Osteoblast (primary cell): Measurements from ENCODE around the gene MTFP1. TPM values are rescaled to one million over a fixed set of nuclear protein-coding genes. Genes with fewer than 3 reads are reported as not detected.
"Not testable (repeated sequence)": the region's sequence is repeated elsewhere in the genome, so short reads cannot be mapped to it uniquely, and the experiment has no call there.

ENCODE experiments used
- DNase-seq: peaks from one replicate; pipeline ENCODE4 v3.0.0; 2011; ENCODE audit warnings: low spot score, mixed read lengths; ENCODE audit not compliant: insufficient read length; ENCODE audit errors: missing footprints
- H2AFZ ChIP-seq: 2 replicates; pipeline ENCODE4 v1.6.0; 2011; ENCODE audit warnings: mild to moderate bottlenecking, low read length
- H3K27ac ChIP-seq: 2 replicates; pipeline ENCODE4 v1.5.1; 2011; ENCODE audit warnings: mild to moderate bottlenecking, low read depth, low read length, moderate library complexity
- H3K27me3 ChIP-seq: 2 replicates; pipeline ENCODE4 v1.6.0; 2012; ENCODE audit warnings: mild to moderate bottlenecking, control low read depth, inconsistent platforms, low read length, moderate library complexity; ENCODE audit not compliant: insufficient read depth
- H3K36me3 ChIP-seq: 2 replicates; pipeline ENCODE4 v1.5.1; 2011; ENCODE audit warnings: mild to moderate bottlenecking, low read length, control low read depth, moderate library complexity; ENCODE audit not compliant: insufficient read depth
- H3K4me1 ChIP-seq: 2 replicates; pipeline ENCODE4 v1.5.1; 2011; ENCODE audit warnings: mild to moderate bottlenecking, low read length, control low read depth, moderate library complexity; ENCODE audit not compliant: insufficient read depth
- H3K4me2 ChIP-seq: 2 replicates; pipeline ENCODE4 v1.6.0; 2011; ENCODE audit warnings: mild to moderate bottlenecking, low read length; ENCODE audit not compliant: insufficient read depth
- H3K4me3 ChIP-seq: fragments of 200-600 bp; sonication (generic); 3 replicates; pipeline ENCODE4 v1.5.1; 2012; ENCODE audit warnings: mild to moderate bottlenecking, low read length, inconsistent platforms; ENCODE audit not compliant: insufficient read depth
- H3K79me2 ChIP-seq: 2 replicates; pipeline ENCODE4 v1.6.0; 2012; ENCODE audit warnings: mild to moderate bottlenecking, low read length, control low read depth, inconsistent platforms; ENCODE audit not compliant: insufficient read depth
- H3K9me3 ChIP-seq: 2 replicates; pipeline ENCODE4 v1.5.1; 2011; ENCODE audit warnings: low read depth, low read length, control low read depth
- H4K20me1 ChIP-seq: 2 replicates; pipeline ENCODE4 v1.6.0; 2012; ENCODE audit warnings: mild to moderate bottlenecking, low read length, control low read depth; ENCODE audit not compliant: insufficient read depth
- CTCF ChIP-seq: IDR thresholded peaks from 2 replicates; pipeline ENCODE4 v1.5.1; 2011; ENCODE audit warnings: mild to moderate bottlenecking, low read depth, low read length, moderate library complexity; ENCODE audit errors: extremely low read depth
- total RNA-seq: library from RNA; depleted of rRNA; stranded (reverse); fragments of >200 nt; gene quantifications from 2 replicates; pipeline ENCODE4 v1.2.3, GENCODE V29; 2012

The MTFP1 gene
- total RNA-seq, 1 donor, result 6.9 TPM

- Histone ChIP-seq H2AFZ (no peak overlapping the region), H3K36me3 (no peaks in the 10 kb centered on the region), H3K4me2 (no peak overlapping the region), H3K27ac (no peak overlapping the region), H4K20me1 (no peaks in the 10 kb centered on the region), H3K79me2 (no peaks in the 10 kb centered on the region), H3K4me3 (no peak overlapping the region), H3K27me3 (peaks cover 2% of the 10 kb centered on the region), H3K4me1 (no peaks in the 10 kb centered on the region), H3K9me3 (no peaks in the 10 kb centered on the region)
- DNase-seq, result no peak
- no peak for TF ChIP-seq CTCF
Observed at GRCh38 chr22:30459181-30460052, 33.8 kb downstream of the MTFP1 start.

GRCh38 chr22:30460147-30460546 lies 34.6 kb downstream of the MTFP1 start:
- Histone ChIP-seq H3K36me3 (no peaks in the 10 kb centered on the region), H3K4me2 (no peak overlapping the region), H2AFZ (no peak overlapping the region), H4K20me1 (no peaks in the 10 kb centered on the region), H3K79me2 (no peaks in the 10 kb centered on the region), H3K9me3 (no peaks in the 10 kb centered on the region), H3K4me1 (no peaks in the 10 kb centered on the region), H3K4me3 (no peak overlapping the region), H3K27ac (no peak overlapping the region), H3K27me3 (peaks cover 6% of the 10 kb centered on the region)
- no peak for DNase-seq
- no peak for TF ChIP-seq CTCF

GRCh38 chr22:30460555-30460954 lies 35.0 kb downstream of the MTFP1 start:
- not testable (repeated sequence) for H3K27ac ChIP-seq, H3K4me3 ChIP-seq, H3K9me3 ChIP-seq, H4K20me1 ChIP-seq, H3K4me1 ChIP-seq, DNase-seq, H3K79me2 ChIP-seq, H3K27me3 ChIP-seq, H3K4me2 ChIP-seq, H2AFZ ChIP-seq, H3K36me3 ChIP-seq

GRCh38 chr22:30469165-30469564 lies 43.6 kb downstream of the MTFP1 start:
- TF ChIP-seq CTCF, result no peak
- no peaks in the 10 kb centered on the region for H3K36me3 ChIP-seq
- no peak overlapping the region for H3K4me3 ChIP-seq
- no peak overlapping the region for H2AFZ ChIP-seq
- no peak overlapping the region for H3K4me2 ChIP-seq
- H3K27me3 ChIP-seq, result peaks cover 41% of the 10 kb centered on the region
- no peaks in the 10 kb centered on the region for H3K9me3 ChIP-seq
- peak; percentile 64 for DNase-seq
- no peak overlapping the region for H3K27ac ChIP-seq
- H4K20me1 ChIP-seq, result no peaks in the 10 kb centered on the region
- no peaks in the 10 kb centered on the region for H3K4me1 ChIP-seq
- no peaks in the 10 kb centered on the region for H3K79me2 ChIP-seq
